AG09319 (cell line): Measurements from ENCODE around the gene CORO2B.
"Not testable (repeated sequence)": the region's sequence is repeated elsewhere in the genome, so short reads cannot be mapped to it uniquely, and the experiment has no call there.

Experiments used
- DNase-seq: peaks from one replicate; pipeline ENCODE4 v3.0.0-alpha.2; 2010; ENCODE audit warnings: low read depth; ENCODE audit errors: extremely low read depth
- CTCF ChIP-seq: IDR thresholded peaks from 2 replicates; pipeline ENCODE4 v1.5.1; 2011; ENCODE audit warnings: low read depth, mild to moderate bottlenecking, inconsistent platforms, low read length, moderate library complexity

Gene CORO2B

GRCh38 chr15:68679161-68679560 is 100.4 kb downstream of the CORO2B start:
- DNase-seq = no peak
- TF ChIP-seq CTCF = no peak

DNA sequence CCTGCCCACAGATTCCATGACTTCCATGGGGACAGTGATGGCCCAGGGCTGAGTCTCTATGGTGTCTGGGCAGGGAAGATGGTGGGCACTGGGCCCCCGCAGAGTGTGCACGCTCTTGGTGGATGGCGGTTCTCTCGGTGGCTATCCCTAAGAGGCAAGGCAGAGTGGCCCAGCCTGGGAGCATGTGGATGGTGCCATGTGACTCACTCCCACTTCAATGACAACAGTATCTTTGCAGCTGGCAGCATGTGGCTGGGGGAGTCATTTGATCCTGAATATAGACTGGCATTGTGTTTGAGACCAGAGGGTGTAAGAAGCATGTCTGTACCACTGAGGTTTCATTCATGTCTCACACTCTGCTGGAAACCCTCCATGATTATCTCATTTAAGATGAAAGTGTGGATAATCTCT is 101.2 kb downstream of the CORO2B start:
- no peak for TF ChIP-seq CTCF
- no peak for DNase-seq

DNA sequence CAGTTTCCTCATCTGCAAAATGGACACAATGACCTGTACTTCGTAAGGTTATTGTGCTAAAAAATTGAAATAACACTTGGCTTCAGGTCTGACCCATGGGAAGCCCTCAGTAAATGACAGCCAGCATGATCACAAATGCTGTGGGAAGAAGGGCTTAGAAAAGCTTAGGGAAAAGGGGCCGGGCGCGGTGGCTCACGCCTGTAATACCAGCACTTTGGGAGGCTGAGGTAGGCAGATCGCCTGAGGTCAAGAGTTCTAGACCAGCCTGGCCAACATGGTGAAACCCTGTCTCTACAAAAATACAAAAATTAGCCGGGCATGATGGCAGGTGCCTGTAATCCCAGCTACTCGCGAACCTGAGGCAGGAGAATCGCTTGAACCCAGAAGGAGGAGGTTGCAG is 102.0 kb downstream of the CORO2B start:
- DNase-seq = not testable (repeated sequence)

DNA sequence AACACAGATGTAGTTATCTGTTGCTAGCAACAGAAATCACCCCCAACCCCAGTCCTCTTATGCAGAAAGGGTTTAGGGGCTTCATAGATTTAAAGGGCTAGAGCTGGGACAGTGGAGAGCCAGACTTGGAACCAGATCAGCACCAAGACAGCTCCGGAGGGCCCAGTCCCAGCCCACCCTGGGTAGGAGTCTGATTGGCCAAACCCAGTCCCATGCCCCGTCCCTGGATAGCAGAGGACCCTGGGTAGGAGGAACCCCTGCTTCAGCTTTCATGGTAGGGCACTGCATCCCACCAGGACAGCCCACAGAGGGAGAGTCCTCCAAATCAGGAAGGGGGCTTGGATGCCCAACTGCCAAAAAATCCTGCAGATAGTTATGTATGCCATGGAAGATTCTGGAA is 103.0 kb downstream of the CORO2B start:
- DNase-seq = no peak
- TF ChIP-seq CTCF = no peak

DNA sequence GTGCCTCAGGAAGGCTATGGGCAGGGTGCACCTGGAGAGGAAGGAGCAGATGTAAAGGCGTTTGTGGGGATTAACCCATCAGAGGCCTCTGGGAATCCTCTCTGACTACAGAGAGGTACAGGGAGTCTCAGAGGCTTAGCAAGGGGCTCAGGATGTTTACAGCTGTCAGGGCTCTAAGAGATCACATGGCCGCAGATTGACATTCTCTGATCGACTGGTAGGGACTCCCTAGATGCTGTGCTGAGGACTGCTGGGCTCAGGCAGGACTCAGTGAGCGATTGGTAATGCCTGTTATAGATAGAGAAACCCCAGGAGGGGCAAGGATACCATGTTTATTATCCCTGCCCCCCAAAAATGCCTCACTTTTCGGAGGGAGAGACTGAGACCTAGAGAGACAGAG is 103.5 kb downstream of the CORO2B start:
- no peak for TF ChIP-seq CTCF
- DNase-seq = no peak

DNA sequence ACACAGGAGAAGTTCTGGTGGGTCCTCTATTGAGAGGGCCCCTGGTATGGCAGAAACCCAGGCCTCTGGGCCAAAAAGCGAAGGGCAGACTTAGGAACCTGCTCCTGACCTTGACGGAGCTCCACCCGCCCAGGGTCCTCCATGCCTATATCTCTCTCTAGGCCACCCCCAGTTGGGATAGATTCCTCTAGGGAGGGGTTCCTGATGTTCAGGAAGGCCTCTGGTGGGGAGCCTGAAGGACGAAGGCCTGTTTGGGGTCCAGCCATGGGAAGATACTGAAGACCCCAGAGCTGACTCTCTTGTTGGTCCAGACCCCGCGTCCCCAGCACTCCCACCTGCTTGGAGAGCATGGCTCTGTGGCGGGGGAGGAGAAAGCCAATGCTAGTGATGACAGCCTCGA is 104.2 kb downstream of the CORO2B start:
- TF ChIP-seq CTCF = no peak
- DNase-seq = no peak

GRCh38 chr15:68683551-68683950 is 104.8 kb downstream of the CORO2B start:
- TF ChIP-seq CTCF = no peak
- DNase-seq = no peak

DNA sequence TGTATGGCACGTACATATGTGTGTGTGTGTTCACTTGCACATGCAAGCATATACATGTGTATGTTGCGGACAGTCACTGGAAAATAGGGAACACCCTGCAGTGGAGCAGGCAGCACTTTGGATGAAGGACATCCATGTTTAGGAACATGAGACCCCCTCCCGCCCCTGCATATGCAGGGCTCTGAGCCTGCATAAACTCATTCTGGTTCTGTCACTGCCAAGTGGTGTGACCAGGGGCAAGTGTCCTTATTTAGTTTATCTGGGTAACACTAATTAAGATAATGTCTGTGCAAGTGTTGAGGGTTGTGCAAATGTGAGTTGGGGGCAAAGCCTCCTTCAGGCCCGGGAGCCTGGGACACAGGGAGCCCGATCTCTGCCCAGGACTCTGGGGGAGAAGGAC is 105.7 kb downstream of the CORO2B start:
- no peak for TF ChIP-seq CTCF
- no peak for DNase-seq
